Measurements from ENCODE around the gene GRB10.

DNA sequence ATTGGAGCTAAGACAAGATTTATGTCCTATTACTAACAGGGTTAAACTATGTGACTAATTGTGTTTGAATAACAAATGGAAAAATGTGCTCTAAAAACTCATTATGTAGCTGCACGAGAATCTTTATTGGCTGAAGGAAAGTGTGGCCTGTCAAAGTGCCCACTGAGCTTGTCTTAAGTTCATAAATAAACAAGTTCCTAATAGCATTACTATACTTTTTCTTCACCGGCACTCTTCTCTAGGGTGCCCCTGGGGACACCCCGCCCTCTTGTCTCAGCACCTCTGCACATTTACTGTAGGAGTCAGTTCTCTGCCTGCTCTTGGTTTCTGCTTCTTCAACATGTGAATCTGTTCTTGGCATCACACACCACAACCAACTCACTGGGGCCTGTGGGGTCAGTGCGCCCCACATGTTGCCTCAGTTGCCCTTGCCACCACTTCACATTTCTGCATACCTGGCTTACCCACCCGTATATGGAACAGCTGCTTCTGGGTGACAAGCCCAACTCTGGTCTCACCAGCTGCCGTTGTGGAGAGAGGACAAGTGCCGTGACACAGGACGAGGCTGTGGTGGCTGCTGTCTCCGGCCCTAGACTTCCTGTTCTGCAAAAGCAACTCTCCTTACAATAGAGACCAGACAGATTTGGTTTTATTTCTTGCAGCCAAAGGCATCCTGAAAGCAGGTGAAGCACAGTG lies 121.2 kb downstream of the GRB10 start:
- TF ChIP-seq CTCF (IDR thresholded peaks at IDR 0.05) = no peak
- no peak for TF ChIP-seq EZH2phosphoT487 (IDR thresholded peaks at IDR 0.05)
- no peak for TF ChIP-seq EZH2 (IDR thresholded peaks at IDR 0.05)

Measured in neural progenitor cell (in vitro differentiated cells).